BLaER1 treated with 17β-estradiol and CSF1 and Interleukin-3, amounts not matched to agents 10 nM and 100 nM (cell line): ENCODE results near the gene ZFR.
A peak's percentile ranks its signal among the peaks of the same experiment; 100 is the strongest.
"Not testable (repeated sequence)": the region's sequence is repeated elsewhere in the genome, so short reads cannot be mapped to it uniquely, and the experiment has no call there.

Experiments
- H3K27ac ChIP-seq, 11 experiments: shearing (Covaris generic); formaldehyde crosslinking; 2 replicates each; pipeline ENCODE4 v1.8.1; 2022
- H3K27me3 ChIP-seq, 11 experiments: shearing (Covaris generic); formaldehyde crosslinking; 2 replicates each; pipeline ENCODE4 v1.8.1; 2022
- H3K36me3 ChIP-seq, 11 experiments: shearing (Covaris generic); formaldehyde crosslinking; 2 replicates each; pipeline ENCODE4 v1.8.1; 2022
- H3K4me1 ChIP-seq, 10 experiments: shearing (Covaris generic); formaldehyde crosslinking; 2 replicates each; pipeline ENCODE4 v1.8.1; 2022
- H3K4me2 ChIP-seq, 11 experiments: shearing (Covaris generic); formaldehyde crosslinking; 2 replicates each; pipeline ENCODE4 v1.8.1; 2022
- H3K4me3 ChIP-seq, 10 experiments: shearing (Covaris generic); formaldehyde crosslinking; 2 replicates each; pipeline ENCODE4 v1.8.1; 2022
- H3K9ac ChIP-seq, 11 experiments: shearing (Covaris generic); formaldehyde crosslinking; 2 replicates each; pipeline ENCODE4 v1.8.1; 2022
- H3K9me3 ChIP-seq, 11 experiments: shearing (Covaris generic); formaldehyde crosslinking; replicated peaks in 1 of 11; 2 replicates each; pipeline ENCODE4 v1.8.1; 2022
- H4K20me1 ChIP-seq, 11 experiments: shearing (Covaris generic); formaldehyde crosslinking; 2 replicates each; pipeline ENCODE4 v1.8.1; 2022
- Cebpa-rat ChIP-seq, 11 experiments: shearing (Covaris generic); IDR thresholded peaks; 2 replicates each; pipeline ENCODE4 v1.8.1; 2022

Gene ZFR

DNA sequence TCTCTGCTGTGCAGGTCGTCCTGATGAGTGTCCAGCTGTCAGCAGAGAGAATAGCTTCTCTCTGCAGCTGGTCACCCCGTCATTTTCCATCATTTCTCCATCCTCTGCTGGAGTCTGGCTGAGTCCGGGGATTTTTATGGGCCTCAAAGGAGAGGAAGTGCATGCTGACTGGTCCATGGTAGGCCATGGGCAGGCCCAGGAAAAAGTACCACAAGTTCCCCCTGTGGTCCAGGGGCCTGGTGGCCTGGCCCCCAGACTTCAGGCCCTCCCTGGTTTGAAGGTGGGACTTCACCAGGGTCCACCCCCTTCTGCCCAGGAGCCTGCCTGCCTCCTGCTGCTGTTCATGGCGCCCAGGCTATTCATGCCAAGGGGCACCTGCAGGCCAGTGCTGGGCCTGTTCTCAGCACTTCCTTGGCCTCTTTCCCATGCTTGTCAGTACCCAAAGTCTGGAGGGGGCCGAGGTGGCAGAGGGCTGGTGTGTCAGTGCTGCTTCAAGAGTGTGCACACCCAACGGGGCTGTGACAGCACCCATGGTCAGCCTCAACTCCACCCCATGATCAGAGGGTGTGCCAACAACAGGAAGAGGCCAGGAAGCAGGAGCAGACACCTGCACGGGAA is 124.5 kb downstream of the ZFR start:
- no peak overlapping the region for H3K4me3 ChIP-seq
- no peaks in the 10 kb centered on the region; a peak in 1 of 22 replicates for H3K36me3 ChIP-seq
- no peaks in the 10 kb centered on the region for H4K20me1 ChIP-seq
- no peak for TF ChIP-seq Cebpa-rat (IDR thresholded peaks at IDR 0.05)
- peaks cover 0 to 10% (median 6%) of the 10 kb centered on the region in 10 experiments; a peak in 12 of 20 replicates for H3K4me1 ChIP-seq
- H3K9ac ChIP-seq: no peak overlapping the region
- H3K4me2 ChIP-seq: no peak overlapping the region
- peaks cover 34 to 51% (median 43%) of the 10 kb centered on the region in 11 experiments for H3K9me3 ChIP-seq
- no peaks in the 10 kb centered on the region for H3K27me3 ChIP-seq
- H3K27ac ChIP-seq: no peak overlapping the region

DNA sequence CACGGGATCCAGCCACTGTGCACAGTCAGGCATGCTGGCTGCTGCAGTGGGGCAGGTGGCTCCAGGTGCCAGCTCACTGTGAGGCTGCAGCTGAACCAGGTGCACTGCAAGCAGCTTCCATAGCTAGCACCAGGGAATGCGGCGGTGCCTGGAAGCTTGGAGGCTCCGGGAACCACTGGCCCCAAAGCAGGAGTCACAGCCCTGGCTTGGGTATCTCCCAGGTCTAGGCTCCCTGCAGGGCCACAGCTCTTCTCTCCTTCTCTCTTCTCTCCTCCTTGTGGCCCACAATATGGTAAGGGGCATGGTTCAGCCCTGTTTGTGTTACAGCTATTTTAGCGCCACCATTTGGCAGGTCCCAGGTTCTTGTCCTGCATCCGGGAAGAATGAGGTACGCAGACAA is 125.1 kb downstream of the ZFR start:
- H3K4me2 ChIP-seq: no peak overlapping the region
- no peaks in the 10 kb centered on the region for H3K27me3 ChIP-seq
- H4K20me1 ChIP-seq: no peaks in the 10 kb centered on the region
- peaks cover 34 to 50% (median 43%) of the 10 kb centered on the region in 11 experiments for H3K9me3 ChIP-seq
- H3K27ac ChIP-seq: no peak overlapping the region
- H3K4me1 ChIP-seq: peaks cover 0 to 6% (median 3%) of the 10 kb centered on the region in 10 experiments; a peak in 6 of 20 replicates
- no peaks in the 10 kb centered on the region; a peak in 1 of 22 replicates for H3K36me3 ChIP-seq
- H3K4me3 ChIP-seq: no peak overlapping the region
- TF ChIP-seq Cebpa-rat (IDR thresholded peaks at IDR 0.05): no peak
- no peak overlapping the region for H3K9ac ChIP-seq

DNA sequence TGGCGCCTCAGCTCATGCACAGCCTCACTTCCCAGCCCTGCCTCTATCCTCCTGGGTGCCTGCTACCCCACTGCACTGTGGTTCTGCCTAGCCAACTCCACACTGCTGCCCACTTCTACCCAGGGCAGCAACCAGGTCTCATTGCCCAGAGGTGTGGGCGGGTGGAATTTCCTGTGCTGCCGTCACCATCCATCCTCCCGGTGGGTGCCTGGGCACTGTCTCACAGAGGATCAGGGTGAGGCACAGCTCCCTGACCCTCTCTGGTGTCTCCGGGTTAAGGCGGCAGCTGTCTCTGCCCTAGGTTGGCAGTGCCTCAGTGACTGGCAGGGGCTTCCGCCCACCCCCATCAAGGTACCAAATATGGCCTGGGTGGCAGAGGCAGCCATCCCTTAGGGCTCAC is 127.5 kb downstream of the ZFR start:
- H3K27me3 ChIP-seq: no peaks in the 10 kb centered on the region
- H3K4me1 ChIP-seq: peaks cover 0 to 9% (median 5%) of the 10 kb centered on the region in 10 experiments; a peak in 13 of 20 replicates
- H3K4me3 ChIP-seq: no peak overlapping the region
- peak overlapping the region in 2 of 11 experiments; percentile 29 to 33; a peak in 1 of 22 replicates for H3K4me2 ChIP-seq
- H4K20me1 ChIP-seq: peaks cover 0 to 6% (median 2%) of the 10 kb centered on the region in 11 experiments; a peak in 8 of 22 replicates
- no peak overlapping the region for H3K27ac ChIP-seq
- no peaks in the 10 kb centered on the region for H3K36me3 ChIP-seq
- TF ChIP-seq Cebpa-rat (IDR thresholded peaks at IDR 0.05): no peak
- no peak overlapping the region for H3K9ac ChIP-seq
- H3K9me3 ChIP-seq: peaks cover 14 to 26% (median 23%) of the 10 kb centered on the region in 11 experiments

DNA sequence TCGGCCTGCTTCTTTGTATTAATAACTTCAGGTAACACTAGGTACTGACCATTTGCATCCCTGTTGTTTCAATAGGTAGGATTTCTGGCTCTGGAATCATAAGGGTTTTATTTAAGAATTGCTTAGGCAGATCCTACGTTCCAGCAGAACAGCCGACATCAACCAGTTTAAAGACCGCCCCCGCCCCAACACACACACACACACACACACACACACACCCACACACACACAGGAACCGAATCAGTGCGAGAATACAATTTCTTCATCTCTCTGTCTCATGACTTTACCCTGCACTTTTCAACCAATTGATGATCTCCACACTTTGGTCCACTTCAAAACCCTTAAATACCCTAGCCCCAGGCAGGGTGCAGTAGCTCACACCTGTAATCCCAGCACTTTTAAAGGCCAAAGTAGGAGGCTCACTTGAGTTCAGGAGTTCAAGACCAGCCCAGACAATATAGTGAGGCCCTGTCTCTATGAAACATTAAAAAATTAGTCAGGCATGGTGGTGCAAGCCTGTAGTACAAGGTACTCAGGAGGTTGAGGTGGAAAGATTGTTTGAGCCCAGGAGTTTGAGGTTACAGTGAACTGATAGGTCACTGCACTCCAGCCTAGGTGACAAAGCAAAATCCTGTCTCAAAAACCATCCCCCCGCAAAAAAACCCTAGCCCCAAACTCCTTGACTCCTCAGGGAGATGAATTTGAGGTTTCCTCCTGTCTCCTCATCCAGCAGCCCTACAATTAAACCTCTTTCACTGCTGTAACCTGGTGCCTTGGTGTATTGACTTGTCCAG is 129.1 kb downstream of the ZFR start:
- peaks cover 0 to 21% (median 11%) of the 10 kb centered on the region in 11 experiments; a peak in 13 of 22 replicates for H4K20me1 ChIP-seq
- H3K4me1 ChIP-seq: peaks cover 15 to 24% (median 20%) of the 10 kb centered on the region in 10 experiments
- no peak overlapping the region for H3K4me2 ChIP-seq
- no peak overlapping the region for H3K27ac ChIP-seq
- no peak overlapping the region for H3K9ac ChIP-seq
- 0 out of 22 replicates have a peak, but pooled peaks cover 0 to 4% (median 0%) of the 10 kb centered on the region in 11 experiments for H3K36me3 ChIP-seq
- H3K9me3 ChIP-seq: peaks cover 0 to 10% (median 6%) of the 10 kb centered on the region in 11 experiments; a peak in 17 of 22 replicates
- H3K27me3 ChIP-seq: no peaks in the 10 kb centered on the region
- H3K4me3 ChIP-seq: no peak overlapping the region
- TF ChIP-seq Cebpa-rat (IDR thresholded peaks at IDR 0.05): no peak

DNA sequence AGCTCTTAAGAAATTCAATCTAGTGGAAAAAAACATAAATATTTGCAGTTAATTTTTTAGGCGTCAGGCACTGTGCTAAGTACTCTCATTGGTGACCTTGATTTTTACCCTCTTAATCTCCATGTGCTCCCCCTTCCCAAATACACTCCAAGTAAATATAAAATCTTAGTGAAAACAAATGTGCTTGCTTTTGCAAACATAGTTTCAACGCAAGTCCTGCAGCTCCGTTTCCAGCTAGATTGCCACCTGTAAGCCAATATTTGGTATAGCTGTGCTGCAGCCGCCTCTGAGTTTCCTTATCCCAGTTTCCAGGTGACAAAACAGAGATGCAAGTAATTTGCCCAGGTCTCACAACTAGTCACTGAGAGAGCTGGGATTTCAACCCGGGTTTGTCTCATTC is 129.9 kb downstream of the ZFR start:
- no peak overlapping the region for H3K4me2 ChIP-seq
- H3K9ac ChIP-seq: no peak overlapping the region
- H3K36me3 ChIP-seq: peaks cover 0 to 7% (median 0%) of the 10 kb centered on the region in 11 experiments; a peak in 1 of 22 replicates
- H3K9me3 ChIP-seq: 0 out of 22 replicates have a peak, but pooled peaks cover 0 to 2% (median 0%) of the 10 kb centered on the region in 11 experiments
- no peak overlapping the region for H3K4me3 ChIP-seq
- peaks cover 23 to 32% (median 28%) of the 10 kb centered on the region in 10 experiments for H3K4me1 ChIP-seq
- H3K27ac ChIP-seq: no peak overlapping the region
- no peaks in the 10 kb centered on the region for H3K27me3 ChIP-seq
- no peak for TF ChIP-seq Cebpa-rat (IDR thresholded peaks at IDR 0.05)
- H4K20me1 ChIP-seq: peaks cover 0 to 29% (median 17%) of the 10 kb centered on the region in 11 experiments; a peak in 14 of 22 replicates

DNA sequence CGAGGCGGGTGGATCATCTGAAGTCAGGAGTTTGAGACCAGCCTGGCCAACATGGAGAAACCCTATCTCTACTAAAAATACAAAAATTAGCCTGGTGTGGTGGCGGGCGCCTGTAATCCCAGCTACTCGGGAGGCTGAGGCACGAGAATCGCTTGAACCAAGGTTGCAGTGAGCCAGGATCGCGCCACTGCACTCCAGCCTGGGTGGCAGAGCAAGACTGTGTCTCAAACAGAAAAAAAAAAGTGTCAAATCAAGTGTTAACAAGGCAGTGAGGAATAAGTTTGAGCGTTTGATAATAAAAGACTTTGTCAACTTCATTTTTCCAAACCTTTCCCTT is 130.4 kb downstream of the ZFR start:
- H3K36me3 ChIP-seq, H3K27me3 ChIP-seq, H3K27ac ChIP-seq, H3K9me3 ChIP-seq, H3K9ac ChIP-seq: not testable (repeated sequence)
- H3K4me3 ChIP-seq: 0 out of 20 replicates have a peak overlapping the region, but pooled peaks of 1 of the 10 experiments have one; percentile 93
- peaks cover 0 to 34% (median 18%) of the 10 kb centered on the region in 11 experiments; a peak in 14 of 22 replicates for H4K20me1 ChIP-seq
- peak overlapping the region in 1 of 11 experiments; percentile 62; a peak in 2 of 22 replicates for H3K4me2 ChIP-seq
- peaks cover 28 to 37% (median 32%) of the 10 kb centered on the region in 10 experiments for H3K4me1 ChIP-seq

DNA sequence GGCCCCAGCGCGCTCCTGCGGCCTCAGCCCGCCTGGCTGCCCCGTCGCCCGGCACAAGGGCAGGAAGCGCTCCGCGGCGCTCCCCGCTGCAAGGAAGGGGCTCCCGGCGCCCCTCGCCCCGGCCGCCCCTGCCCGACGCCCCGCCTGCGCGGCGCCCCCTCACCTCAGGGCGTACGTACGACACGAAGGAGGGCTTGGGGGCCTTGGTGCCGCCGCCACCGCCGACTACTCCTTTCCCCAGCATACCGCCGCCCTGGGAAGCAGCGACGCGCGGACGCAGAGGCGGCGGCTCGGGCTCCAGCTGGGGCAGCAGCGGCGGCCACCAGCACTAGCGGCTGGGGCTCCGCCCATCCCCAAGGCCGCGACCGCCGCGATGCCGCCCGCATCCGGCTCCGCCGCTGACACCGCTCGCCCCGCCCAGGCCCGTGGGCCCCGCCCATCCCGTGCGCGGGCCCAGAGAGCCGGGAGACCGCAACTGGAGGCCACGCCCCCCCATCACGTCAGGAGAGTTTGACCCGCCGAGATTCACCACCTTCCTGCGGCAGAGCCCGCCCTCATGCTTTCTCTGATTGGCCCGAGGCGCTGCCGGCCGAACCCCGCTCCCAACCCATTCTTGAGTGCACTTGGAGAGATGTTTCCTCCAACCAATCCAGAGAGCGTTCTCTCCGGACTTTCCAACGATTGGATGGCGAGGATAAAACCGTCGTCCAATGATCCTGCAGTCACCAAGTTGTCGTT is 131.8 kb downstream of the ZFR start, which contains the start of gene MTMR12:
Gene MTMR12, minus strand, starts transcription at position 345 of the 738 bp plus-strand sequence. Its CDS starts 101 bp downstream, at position 244.
- peak within 1 kb of the TSS; percentile 84 to 99 (median 94) for H3K4me3 ChIP-seq
- H3K4me1 ChIP-seq: peaks cover 33 to 49% (median 43%) of the 10 kb centered on the region in 10 experiments
- H3K9me3 ChIP-seq: 0 out of 22 replicates have a peak, but pooled peaks cover 0 to 3% (median 0%) of the 10 kb centered on the region in 11 experiments
- H3K27ac ChIP-seq: peak within 1 kb of the TSS; percentile 88 to 94 (median 91)
- peak within 1 kb of the TSS; percentile 91 to 96 (median 93) for H3K9ac ChIP-seq
- H3K4me2 ChIP-seq: peak within 1 kb of the TSS; percentile 88 to 96 (median 93)
- peaks cover 0 to 20% (median 5%) of the 10 kb centered on the region in 11 experiments; a peak in 7 of 22 replicates for H3K36me3 ChIP-seq
- H3K27me3 ChIP-seq: no peaks in the 10 kb centered on the region
- no peak for TF ChIP-seq Cebpa-rat (IDR thresholded peaks at IDR 0.05)
- H4K20me1 ChIP-seq: peaks cover 0 to 48% (median 28%) of the 10 kb centered on the region in 11 experiments; a peak in 14 of 22 replicates

DNA sequence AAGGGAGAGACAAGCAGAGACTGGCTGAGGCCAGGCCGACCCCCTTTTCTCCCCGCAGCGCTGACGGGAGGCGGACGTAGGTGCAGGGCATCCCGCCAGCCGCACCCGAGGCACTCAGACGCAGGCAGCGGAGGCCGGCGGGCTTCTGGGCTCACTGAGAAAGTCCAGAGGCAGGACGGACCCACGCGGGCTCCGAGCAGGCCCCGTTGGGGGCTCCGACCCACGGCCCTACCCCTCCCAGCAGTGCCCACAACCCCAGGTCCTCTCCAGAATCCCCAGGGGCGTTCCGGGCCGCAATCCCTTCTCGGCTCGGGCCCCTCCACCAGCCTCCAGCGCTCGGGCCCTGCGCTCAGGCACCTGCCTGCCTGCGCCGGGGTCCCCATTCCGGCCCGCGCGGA is 132.3 kb downstream of the ZFR start:
- Histone ChIP-seq H3K36me3 (peaks cover 0 to 20% (median 7%) of the 10 kb centered on the region in 11 experiments; a peak in 8 of 22 replicates), H3K9me3 (0 out of 22 replicates have a peak, but pooled peaks cover 0 to 3% (median 0%) of the 10 kb centered on the region in 11 experiments), H3K27me3 (no peaks in the 10 kb centered on the region), H3K4me1 (peaks cover 33 to 52% (median 42%) of the 10 kb centered on the region in 10 experiments), H3K4me3 (peak overlapping the region; percentile 84 to 99 (median 94)), H4K20me1 (peaks cover 0 to 53% (median 28%) of the 10 kb centered on the region in 11 experiments; a peak in 14 of 22 replicates), H3K9ac (peak overlapping the region; percentile 91 to 96 (median 93)), H3K4me2 (peak overlapping the region; percentile 88 to 96 (median 93)), H3K27ac (peak overlapping the region; percentile 88 to 94 (median 91))
- no peak for TF ChIP-seq Cebpa-rat (IDR thresholded peaks at IDR 0.05)
